OCI-LY1 (cell line): ENCODE data around the gene OR52A1.

ENCODE experiments used
- CTCF ChIP-seq: fragments of 200-600 bp; sonication (generic), shearing (Covaris generic); IDR thresholded peaks from 2 replicates; pipeline ENCODE4 v1.5.1; 2017; ENCODE audit warnings: mild to moderate bottlenecking, antibody characterized with exemption, low read length, moderate library complexity, mixed read lengths
- EZH2 ChIP-seq: fragments of 200-600 bp; sonication (generic), shearing (Covaris generic); IDR thresholded peaks from 2 replicates; pipeline ENCODE4 v1.8.0; 2017; ENCODE audit warnings: borderline replicate concordance, mixed run types, mild to moderate bottlenecking, antibody characterized with exemption, low read length, moderate library complexity, mixed read lengths

GRCh38 chr11:5102246-5102645, 52.3 kb downstream of the OR52A1 start:
- TF ChIP-seq CTCF (no peak), EZH2 (no peak)
